22Rv1 (cell line): ENCODE data around the gene PGS1.

Experiments
- H3K27ac ChIP-seq: fragments of 450-650 bp; 2 replicates; pipeline ENCODE4 v1.5.1; 2017
- ZFX ChIP-seq: fragments of 450-650 bp; IDR thresholded peaks from 2 replicates; pipeline ENCODE4 v1.6.1; 2017; ENCODE audit warnings: antibody characterized with exemption, borderline replicate concordance
- TF ChIP-seq, protein P1 (sequence below): fragments of 450-650 bp; IDR thresholded peaks from 2 replicates; pipeline ENCODE4 v1.5.1; 2017; ENCODE audit warnings: mild to moderate bottlenecking

Gene PGS1

GRCh38 chr17:78384479-78385175 lies 6.2 kb downstream of the PGS1 start:
- no peak overlapping the region for H3K27ac ChIP-seq

GRCh38 chr17:78387977-78388941 lies 9.8 kb downstream of the PGS1 start:
- no peak overlapping the region for H3K27ac ChIP-seq
- no peak for TF ChIP-seq ZFX
- TF ChIP-seq, protein P1, sequence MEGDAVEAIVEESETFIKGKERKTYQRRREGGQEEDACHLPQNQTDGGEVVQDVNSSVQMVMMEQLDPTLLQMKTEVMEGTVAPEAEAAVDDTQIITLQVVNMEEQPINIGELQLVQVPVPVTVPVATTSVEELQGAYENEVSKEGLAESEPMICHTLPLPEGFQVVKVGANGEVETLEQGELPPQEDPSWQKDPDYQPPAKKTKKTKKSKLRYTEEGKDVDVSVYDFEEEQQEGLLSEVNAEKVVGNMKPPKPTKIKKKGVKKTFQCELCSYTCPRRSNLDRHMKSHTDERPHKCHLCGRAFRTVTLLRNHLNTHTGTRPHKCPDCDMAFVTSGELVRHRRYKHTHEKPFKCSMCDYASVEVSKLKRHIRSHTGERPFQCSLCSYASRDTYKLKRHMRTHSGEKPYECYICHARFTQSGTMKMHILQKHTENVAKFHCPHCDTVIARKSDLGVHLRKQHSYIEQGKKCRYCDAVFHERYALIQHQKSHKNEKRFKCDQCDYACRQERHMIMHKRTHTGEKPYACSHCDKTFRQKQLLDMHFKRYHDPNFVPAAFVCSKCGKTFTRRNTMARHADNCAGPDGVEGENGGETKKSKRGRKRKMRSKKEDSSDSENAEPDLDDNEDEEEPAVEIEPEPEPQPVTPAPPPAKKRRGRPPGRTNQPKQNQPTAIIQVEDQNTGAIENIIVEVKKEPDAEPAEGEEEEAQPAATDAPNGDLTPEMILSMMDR: no peak

More at GRCh38 chr17:78384479-78385175, 6.2 kb downstream of the PGS1 start:
- TF ChIP-seq ZFX: no peak
- TF ChIP-seq, protein P1: no peak

- TF ChIP-seq, protein P1: no peak
- TF ChIP-seq ZFX: no peak
- no peak overlapping the region for H3K27ac ChIP-seq
Observed at GRCh38 chr17:78390241-78391050, 12.0 kb downstream of the PGS1 start.

- TF ChIP-seq, protein P1: no peak
- no peak for TF ChIP-seq ZFX
- H3K27ac ChIP-seq: no peak overlapping the region
Observed at GRCh38 chr17:78391051-78391431, 12.6 kb downstream of the PGS1 start.

GRCh38 chr17:78391843-78392242 lies 13.4 kb downstream of the PGS1 start:
- H3K27ac ChIP-seq: no peak overlapping the region
- TF ChIP-seq ZFX: no peak
- TF ChIP-seq, protein P1: no peak

DNA sequence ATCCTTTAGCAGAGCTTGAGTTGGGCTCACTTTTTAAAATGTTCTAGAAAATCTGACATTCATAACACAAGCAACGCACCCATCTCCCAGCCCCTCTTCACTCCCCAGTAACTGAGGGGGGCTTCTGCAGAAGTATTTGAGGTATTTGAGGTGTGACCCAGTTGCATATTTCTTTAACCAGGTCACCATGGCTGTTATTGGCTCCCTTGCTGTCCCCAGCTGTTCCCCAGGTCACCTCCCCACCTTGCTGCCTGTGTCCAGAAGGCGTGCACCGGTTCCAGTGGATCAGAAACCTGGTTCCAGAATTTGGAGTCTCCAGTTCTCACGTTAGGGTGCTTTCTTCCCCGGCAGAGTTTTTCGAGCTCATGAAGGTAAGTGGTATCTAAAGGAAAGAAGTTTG lies 13.8 kb downstream of the PGS1 start:
- no peak overlapping the region for H3K27ac ChIP-seq
- TF ChIP-seq ZFX: no peak
- TF ChIP-seq, protein P1: no peak
